SK-N-SH treated with all-trans-retinoic acid at 6 μM for 48 hours (cell line): ENCODE measurements around the gene CACNA1S.

Experiments used
- ATAC-seq: fragments of 200-7000 bp; cut with Tn5 transposase; 3 replicates; pipeline ENCODE4 v1.9.1; 2020; ENCODE audit warnings: mild to moderate bottlenecking, moderate library complexity
- ARNTL ChIP-seq: fragments of 450-650 bp; formaldehyde crosslinking; IDR thresholded peaks from 2 replicates; pipeline ENCODE4 v1.5.0; 2020; ENCODE audit warnings: low read depth, mild to moderate bottlenecking, moderate library complexity, borderline replicate concordance
- BACH2 ChIP-seq: fragments of 250-450 bp; sonication (Bioruptor Pico); IDR thresholded peaks from 2 replicates; pipeline ENCODE4 v1.9.0; 2021; ENCODE audit warnings: mild to moderate bottlenecking, borderline replicate concordance
- CREB5 ChIP-seq: fragments of 250-450 bp; sonication (Bioruptor Pico); IDR thresholded peaks from 2 replicates; pipeline ENCODE4 v1.5.1; 2020; ENCODE audit warnings: low read depth, mild to moderate bottlenecking, moderate library complexity
- ESRRG ChIP-seq: fragments of 250-450 bp; sonication (Bioruptor Pico); IDR thresholded peaks from 2 replicates; pipeline ENCODE4 v1.6.1; 2021; ENCODE audit warnings: mild to moderate bottlenecking
- GLIS3 ChIP-seq: fragments of 250-450 bp; sonication (Bioruptor Pico); IDR thresholded peaks from 2 replicates; pipeline ENCODE4 v1.5.0; 2020; ENCODE audit warnings: mild to moderate bottlenecking, moderate library complexity
- OSR1 ChIP-seq: fragments of 250-450 bp; sonication (Bioruptor Pico); IDR thresholded peaks from 2 replicates; pipeline ENCODE4 v1.8.0; 2022; ENCODE audit warnings: moderate library complexity, mild to moderate bottlenecking, inconsistent platforms
- PATZ1 ChIP-seq: fragments of 250-450 bp; sonication (Bioruptor Pico); IDR thresholded peaks from 2 replicates; pipeline ENCODE4 v1.8.0; 2020; ENCODE audit warnings: mild to moderate bottlenecking, moderate library complexity, borderline replicate concordance
- POU6F1 ChIP-seq: fragments of 250-450 bp; sonication (Bioruptor Pico); IDR thresholded peaks from 2 replicates; pipeline ENCODE4 v1.8.0; 2021; ENCODE audit warnings: low read depth, mild to moderate bottlenecking, moderate library complexity, borderline replicate concordance
- PPARA ChIP-seq: fragments of 250-450 bp; sonication (Bioruptor Pico); IDR thresholded peaks from 2 replicates; pipeline ENCODE4 v1.5.0; 2020; ENCODE audit warnings: mild to moderate bottlenecking, borderline replicate concordance
- RARB ChIP-seq: fragments of 250-450 bp; sonication (Bioruptor Pico); IDR thresholded peaks from 2 replicates; pipeline ENCODE4 v1.8.0; 2021; ENCODE audit warnings: mild to moderate bottlenecking, moderate library complexity
- SNAI2 ChIP-seq: fragments of 250-450 bp; sonication (Bioruptor Pico); IDR thresholded peaks from 2 replicates; pipeline ENCODE4 v1.5.0; 2020; ENCODE audit warnings: mild to moderate bottlenecking, moderate library complexity
- TCF4 ChIP-seq: fragments of 250-450 bp; sonication (Bioruptor Pico); IDR thresholded peaks from 2 replicates; pipeline ENCODE4 v1.8.0; 2021; ENCODE audit warnings: mild to moderate bottlenecking, moderate library complexity, borderline replicate concordance
- TOX ChIP-seq: fragments of 250-450 bp; sonication (Bioruptor Pico); IDR thresholded peaks from 2 replicates; pipeline ENCODE4 v1.8.0; 2021; ENCODE audit warnings: mild to moderate bottlenecking, moderate library complexity, borderline replicate concordance
- TSHZ2 ChIP-seq: fragments of 250-450 bp; sonication (Bioruptor Pico); IDR thresholded peaks from 2 replicates; pipeline ENCODE4 v1.5.0; 2020; ENCODE audit warnings: mild to moderate bottlenecking, moderate library complexity
- ZC3H10 ChIP-seq: fragments of 250-450 bp; sonication (Bioruptor Pico); IDR thresholded peaks from 2 replicates; pipeline ENCODE4 v1.5.1; 2021; ENCODE audit warnings: mild to moderate bottlenecking, moderate library complexity
- ZFP30 ChIP-seq: fragments of 450-650 bp; formaldehyde crosslinking; IDR thresholded peaks from 2 replicates; pipeline ENCODE4 v1.5.0; 2022; ENCODE audit warnings: mild to moderate bottlenecking, moderate library complexity
- ZNF565 ChIP-seq: fragments of 450-650 bp; formaldehyde crosslinking; conservative IDR thresholded peaks from 2 replicates; pipeline ENCODE4 v1.5.0; 2020; ENCODE audit warnings: low read depth, mild to moderate bottlenecking, moderate library complexity
- ZNF70 ChIP-seq: fragments of 450-650 bp; formaldehyde crosslinking; IDR thresholded peaks from 2 replicates; pipeline ENCODE4 v1.5.0; 2020; ENCODE audit warnings: mild to moderate bottlenecking, moderate library complexity
- ZNF8 ChIP-seq: fragments of 450-650 bp; formaldehyde crosslinking; IDR thresholded peaks from 2 replicates; pipeline ENCODE4 v1.5.0; 2020; ENCODE audit warnings: mild to moderate bottlenecking, moderate library complexity
- TF ChIP-seq, protein P1 (sequence below): fragments of 250-450 bp; sonication (Bioruptor Pico); IDR thresholded peaks from 2 replicates; pipeline ENCODE4 v1.5.1; 2021; ENCODE audit warnings: mild to moderate bottlenecking, moderate library complexity

Gene CACNA1S

DNA sequence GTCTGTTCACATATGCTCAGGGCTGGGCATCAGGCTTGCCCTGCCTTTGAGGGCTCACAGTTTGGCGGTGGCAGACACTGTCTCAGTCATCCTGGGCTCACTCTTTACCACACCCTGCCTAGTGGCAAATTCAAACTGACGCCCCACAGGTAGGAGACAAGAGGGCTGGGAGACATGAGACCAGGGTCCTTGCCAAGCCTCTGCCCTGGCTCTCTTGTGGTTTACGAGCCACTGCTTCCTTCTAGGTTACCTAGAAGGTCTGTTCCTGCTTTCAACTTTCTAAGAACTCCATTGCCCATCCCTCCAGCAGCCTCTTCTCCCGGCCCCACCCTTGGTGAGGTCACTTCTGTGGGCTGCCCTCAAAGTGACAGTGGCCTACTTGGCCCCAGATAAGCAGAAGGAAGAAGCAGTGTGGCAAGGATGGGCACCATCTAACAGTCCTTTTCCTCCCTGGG lies 99.2 kb downstream of the CACNA1S start (continued):
- no peak for TF ChIP-seq CREB5
- TF ChIP-seq OSR1 (CRISPR knock-in tag), result no peak
- no peak for TF ChIP-seq ESRRG (CRISPR knock-in tag)

DNA sequence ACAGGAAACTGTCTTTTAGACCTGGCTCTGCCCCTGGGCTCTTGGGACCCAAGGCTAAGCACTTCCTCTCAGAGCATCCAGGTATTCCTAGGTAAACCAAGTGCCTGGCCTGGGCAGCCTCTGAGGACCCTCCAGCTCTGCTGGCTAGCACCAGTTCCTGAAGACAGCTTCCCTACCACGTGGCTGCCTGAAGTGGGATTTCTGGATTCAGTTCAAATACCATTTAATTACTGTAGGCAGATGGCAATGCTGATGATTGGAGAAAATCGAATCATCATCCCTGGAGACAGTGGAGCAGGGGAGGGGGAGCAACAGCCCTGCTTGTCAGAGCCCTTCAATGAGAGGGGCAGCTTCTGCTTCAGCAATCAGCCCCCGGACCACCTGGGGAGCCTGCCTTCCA lies 100.6 kb downstream of the CACNA1S start:
- no peak for ATAC-seq
- TF ChIP-seq TOX (CRISPR knock-in tag) (no peak), BACH2 (CRISPR knock-in tag) (no peak), SNAI2 (CRISPR knock-in tag) (no peak), ARNTL (CRISPR knock-in tag) (no peak), GLIS3 (no peak), TCF4 (CRISPR knock-in tag) (peak; percentile 85), ZNF565 (CRISPR knock-in tag) (no peak), TSHZ2 (CRISPR knock-in tag) (0 out of 2 replicates have a peak, but pooled peaks have one; percentile 38), ZFP30 (CRISPR knock-in tag) (no peak), PATZ1 (CRISPR knock-in tag) (no peak), ZNF8 (CRISPR knock-in tag) (no peak)
- TF ChIP-seq, all 23 proteins: peak for 2

- ATAC-seq, result no peak
- TF ChIP-seq BACH2 (CRISPR knock-in tag) (no peak), PPARA (CRISPR knock-in tag) (no peak), POU6F1 (CRISPR knock-in tag) (no peak), RARB (CRISPR knock-in tag) (no peak), ESRRG (CRISPR knock-in tag) (no peak), ZNF565 (CRISPR knock-in tag) (no peak), SNAI2 (CRISPR knock-in tag) (no peak), TSHZ2 (CRISPR knock-in tag) (no peak), ZC3H10 (no peak), TCF4 (CRISPR knock-in tag) (no peak), ZNF70 (CRISPR knock-in tag) (no peak), PATZ1 (CRISPR knock-in tag) (no peak), ZNF8 (CRISPR knock-in tag) (no peak)
- TF ChIP-seq, protein P1, sequence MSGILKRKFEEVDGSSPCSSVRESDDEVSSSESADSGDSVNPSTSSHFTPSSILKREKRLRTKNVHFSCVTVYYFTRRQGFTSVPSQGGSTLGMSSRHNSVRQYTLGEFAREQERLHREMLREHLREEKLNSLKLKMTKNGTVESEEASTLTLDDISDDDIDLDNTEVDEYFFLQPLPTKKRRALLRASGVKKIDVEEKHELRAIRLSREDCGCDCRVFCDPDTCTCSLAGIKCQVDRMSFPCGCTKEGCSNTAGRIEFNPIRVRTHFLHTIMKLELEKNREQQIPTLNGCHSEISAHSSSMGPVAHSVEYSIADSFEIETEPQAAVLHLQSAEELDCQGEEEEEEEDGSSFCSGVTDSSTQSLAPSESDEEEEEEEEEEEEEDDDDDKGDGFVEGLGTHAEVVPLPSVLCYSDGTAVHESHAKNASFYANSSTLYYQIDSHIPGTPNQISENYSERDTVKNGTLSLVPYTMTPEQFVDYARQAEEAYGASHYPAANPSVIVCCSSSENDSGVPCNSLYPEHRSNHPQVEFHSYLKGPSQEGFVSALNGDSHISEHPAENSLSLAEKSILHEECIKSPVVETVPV (CRISPR knock-in tag), result no peak
- TF ChIP-seq, all 23 proteins: peak for 0
Observed at GRCh38 chr1:201009962-201010645, 102.1 kb downstream of the CACNA1S start.
